Peyer's patch (tissue), 4 donors: Measurements from ENCODE around the gene MED15. TPM values are rescaled to one million over a fixed set of nuclear protein-coding genes. Genes with fewer than 3 reads are reported as not detected.

Source experiments
- DNase-seq, 3 donors: peaks; one replicate each; pipeline ENCODE4 v3.0.0-alpha.2; 2017 to 2019
- H3K27ac ChIP-seq, 4 donors: fragments of 200-600 bp; sonication (generic); one replicate each; pipeline ENCODE4 v1.5.1; 2016 to 2019
- H3K27me3 ChIP-seq, 2 donors: fragments of 200-600 bp; sonication (generic); one replicate each; pipeline ENCODE4 v1.5.1; 2019
- H3K36me3 ChIP-seq, 3 donors: fragments of 200-600 bp; sonication (generic); one replicate each; pipeline ENCODE4 v1.5.1; 2016 to 2019
- H3K4me1 ChIP-seq, 4 donors: fragments of 200-600 bp; sonication (generic); one replicate each; pipeline ENCODE4 v1.5.1; 2016 to 2019
- H3K4me3 ChIP-seq, 4 donors: fragments of 200-600 bp; sonication (generic); 1 replicate in 3 of 4; 2 replicates in 1 of 4; pipeline ENCODE4 v1.5.1; 2016 to 2019; ENCODE audit warnings: mild to moderate bottlenecking in 1 of 4
- H3K9me3 ChIP-seq, 4 donors: fragments of 200-600 bp; sonication (generic); one replicate each; pipeline ENCODE4 v1.5.1; 2016 to 2019; ENCODE audit warnings: mild to moderate bottlenecking in 1 of 4
- CTCF ChIP-seq, 6 experiments: fragments of 450-650 bp in 4 of 6; fragments of 200-600 bp in 2 of 6; sonication (generic) in 1 of 6; IDR thresholded peaks; one replicate each; pipeline ENCODE4 v1.5.1; 2017 to 2019; ENCODE audit warnings: antibody characterized with exemption in 6 of 6, mild to moderate bottlenecking in 3 of 6, moderate library complexity in 1 of 6
- POLR2A ChIP-seq, 2 donors: fragments of 450-650 bp; IDR thresholded peaks; one replicate each; pipeline ENCODE4 v1.5.1; 2017; ENCODE audit warnings: antibody characterized with exemption in 2 of 2, mild to moderate bottlenecking in 2 of 2, moderate library complexity in 2 of 2
- total RNA-seq, 4 donors: library from RNA; depleted of rRNA; stranded (reverse); fragments of >200 nt; gene quantifications; one replicate each; pipeline ENCODE4 v1.1.0, GENCODE V29; 2016

MED15 gene
- total RNA-seq, 4 donors from 2014 or later = 115 to 215 (median 161) TPM

- no peaks in the 10 kb centered on the region for H3K4me1 ChIP-seq
- no peak overlapping the region for H3K27ac ChIP-seq
- H3K4me3 ChIP-seq = no peak overlapping the region
- no peaks in the 10 kb centered on the region for H3K27me3 ChIP-seq
- TF ChIP-seq CTCF (IDR thresholded peaks at IDR 0.05) (no peak), POLR2A (IDR thresholded peaks at IDR 0.05) (no peak)
- DNase-seq = no peak
- H3K9me3 ChIP-seq = no peaks in the 10 kb centered on the region
- H3K36me3 ChIP-seq = no peaks in the 10 kb centered on the region
These were observed 119.4 kb downstream of the MED15 start for GRCh38 chr22:20626811-20627210.

DNA sequence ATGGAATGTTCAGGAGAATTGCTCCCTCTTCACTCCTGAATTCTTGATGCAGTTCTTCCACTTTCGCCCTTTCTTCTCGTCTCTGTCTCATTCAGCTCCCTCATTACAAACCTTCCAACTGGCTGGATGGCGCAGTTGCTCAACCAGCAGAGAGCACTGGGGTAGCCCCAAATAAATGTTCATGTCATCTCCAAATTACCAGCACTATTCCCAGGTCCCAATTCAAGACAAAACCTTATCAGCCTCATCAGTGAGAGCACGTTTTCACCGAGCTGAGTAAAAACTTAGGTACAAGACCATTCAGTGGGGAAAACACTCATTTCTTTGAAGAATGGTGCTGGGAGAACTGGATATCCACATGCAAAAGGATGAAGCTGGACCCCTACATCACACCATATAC lies 120.0 kb downstream of the MED15 start:
- Histone ChIP-seq H3K4me1 (no peaks in the 10 kb centered on the region), H3K27me3 (no peaks in the 10 kb centered on the region), H3K36me3 (no peaks in the 10 kb centered on the region), H3K4me3 (no peak overlapping the region), H3K9me3 (no peaks in the 10 kb centered on the region), H3K27ac (no peak overlapping the region)
- DNase-seq = no peak
- TF ChIP-seq POLR2A (IDR thresholded peaks at IDR 0.05) (no peak), CTCF (IDR thresholded peaks at IDR 0.05) (no peak)

GRCh38 chr22:20628081-20628939 lies 120.9 kb downstream of the MED15 start:
- Histone ChIP-seq H3K36me3 (no peaks in the 10 kb centered on the region), H3K27ac (no peak overlapping the region), H3K9me3 (no peaks in the 10 kb centered on the region), H3K4me3 (no peak overlapping the region), H3K4me1 (no peaks in the 10 kb centered on the region), H3K27me3 (no peaks in the 10 kb centered on the region)
- no peak for DNase-seq
- TF ChIP-seq POLR2A (IDR thresholded peaks at IDR 0.05) = no peak
- TF ChIP-seq CTCF (IDR thresholded peaks at IDR 0.05) = no peak

- Histone ChIP-seq H3K4me3 (no peak overlapping the region), H3K9me3 (no peaks in the 10 kb centered on the region), H3K27ac (no peak overlapping the region), H3K36me3 (no peaks in the 10 kb centered on the region), H3K27me3 (no peaks in the 10 kb centered on the region), H3K4me1 (no peaks in the 10 kb centered on the region)
- no peak for DNase-seq
- TF ChIP-seq POLR2A (IDR thresholded peaks at IDR 0.05) (no peak), CTCF (IDR thresholded peaks at IDR 0.05) (no peak)
These were observed 122.0 kb downstream of the MED15 start for GRCh38 chr22:20629401-20629800.

DNA sequence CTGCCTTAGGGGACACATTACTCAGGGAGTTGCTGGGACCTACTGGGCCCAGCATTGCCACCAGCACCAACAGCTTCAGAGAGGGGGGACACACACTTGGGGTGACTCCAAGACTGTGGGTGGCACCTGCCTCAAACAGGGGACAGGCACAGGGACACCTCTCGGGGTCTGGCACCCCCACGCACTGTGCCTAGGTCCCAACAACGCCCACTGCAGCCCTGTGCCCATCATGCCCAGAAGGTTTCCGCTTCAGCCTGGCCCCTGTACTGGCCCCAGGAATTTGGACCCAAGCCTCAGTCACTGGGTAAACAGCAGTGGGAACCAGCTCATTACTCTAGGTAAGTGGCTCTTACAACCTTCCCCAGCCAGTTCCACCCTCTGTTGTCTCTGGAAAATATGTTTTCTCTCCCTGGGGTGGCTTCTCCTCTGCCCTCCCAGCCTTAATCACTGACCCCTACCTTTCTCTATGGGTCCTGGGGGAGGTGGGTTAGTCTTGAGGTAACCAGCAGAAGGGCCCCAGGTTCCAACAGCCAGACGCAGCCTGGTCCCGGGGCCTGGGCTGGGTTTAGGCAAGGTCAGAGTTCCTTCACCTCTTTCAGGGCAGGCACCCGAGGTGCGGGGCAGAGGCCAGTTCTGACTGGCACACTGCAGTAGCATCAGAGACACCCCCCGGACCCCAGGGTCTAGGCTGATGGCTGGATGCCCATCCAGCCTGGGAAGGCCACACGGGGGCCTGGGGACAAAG lies 123.6 kb downstream of the MED15 start:
- H3K27me3 ChIP-seq = no peaks in the 10 kb centered on the region
- H3K4me1 ChIP-seq = no peaks in the 10 kb centered on the region
- TF ChIP-seq CTCF (IDR thresholded peaks at IDR 0.05) = no peak
- no peak for TF ChIP-seq POLR2A (IDR thresholded peaks at IDR 0.05)
- no peaks in the 10 kb centered on the region for H3K9me3 ChIP-seq
- H3K4me3 ChIP-seq = no peak overlapping the region
- DNase-seq = no peak
- no peaks in the 10 kb centered on the region for H3K36me3 ChIP-seq
- no peak overlapping the region for H3K27ac ChIP-seq
